Lower lobe of right lung (tissue), 2 donors: ENCODE measurements around the gene GPRC5A. TPM values are rescaled to one million over a fixed set of nuclear protein-coding genes. Genes with fewer than 3 reads are reported as not detected.

Experiments
- ATAC-seq, 2 donors: fragments of 200-7000 bp; cut with Tn5 transposase; one replicate each; pipeline ENCODE4 v1.9.1; 2020 to 2022; ENCODE audit warnings: mild to moderate bottlenecking in 2 of 2, moderate library complexity in 2 of 2
- DNase-seq: peaks from one replicate; pipeline ENCODE4 v3.0.0-alpha.2; 2020
- H3K27ac ChIP-seq: fragments of 200-600 bp; one replicate; pipeline ENCODE4 v1.8.0; 2022
- H3K27me3 ChIP-seq: fragments of 200-600 bp; one replicate; pipeline ENCODE4 v1.8.0; 2022; ENCODE audit warnings: low read depth
- H3K36me3 ChIP-seq: fragments of 200-600 bp; one replicate; pipeline ENCODE4 v1.8.0; 2022; ENCODE audit warnings: mild to moderate bottlenecking
- H3K4me1 ChIP-seq: fragments of 200-600 bp; one replicate; pipeline ENCODE4 v1.8.0; 2022
- H3K4me3 ChIP-seq: fragments of 200-600 bp; one replicate; pipeline ENCODE4 v1.8.0; 2022; ENCODE audit warnings: mild to moderate bottlenecking
- H3K9me3 ChIP-seq: fragments of 200-600 bp; one replicate; pipeline ENCODE4 v1.8.0; 2022
- CTCF ChIP-seq: fragments of 200-600 bp; IDR thresholded peaks from one replicate; pipeline ENCODE4 v1.8.0; 2022; ENCODE audit warnings: antibody characterized with exemption, mild to moderate bottlenecking
- intact Hi-C: fragments of 100-400 bp; cut with DNase I; formaldehyde crosslinking; loops from one replicate; pipeline ENCODE4 v1.11.0; 2022
- total RNA-seq: library from RNA; stranded (reverse); fragmentation: NEBNext Ultra II Directional; extraction: Animal tissue kit (Norgen Biotek cat#: 25700); gene quantifications from one replicate; pipeline ENCODE4 v1.2.1, GENCODE V29; 2021
- donor health status: DM: no; HTN: yes; CAD: no; lungs with severe emphysema.

The GPRC5A gene
- total RNA-seq, 1 donor from 2014 or later = 482 TPM

- Histone ChIP-seq H3K36me3 (no peaks in the 10 kb centered on the region), H3K4me1 (peaks cover 4% of the 10 kb centered on the region), H3K9me3 (no peaks in the 10 kb centered on the region), H3K4me3 (no peak overlapping the region), H3K27me3 (no peaks in the 10 kb centered on the region), H3K27ac (no peak overlapping the region)
- DNase-seq = no peak
- no peak for TF ChIP-seq CTCF
- intact Hi-C loops = no loop called here
- no peak for ATAC-seq
Measured at GRCh38 chr12:12922978-12923377, 31.6 kb downstream of the GPRC5A start.

- TF ChIP-seq CTCF = no peak
- intact Hi-C loops = no loop called here
Measured at GRCh38 chr12:12924169-12924568, 32.8 kb downstream of the GPRC5A start.

GRCh38 chr12:12925388-12925787, 34.0 kb downstream of the GPRC5A start:
- ATAC-seq (no peak), DNase-seq (no peak)
- TF ChIP-seq CTCF = no peak
- Histone ChIP-seq H3K27ac (no peak overlapping the region), H3K27me3 (no peaks in the 10 kb centered on the region), H3K4me3 (no peak overlapping the region), H3K4me1 (peaks cover 4% of the 10 kb centered on the region), H3K36me3 (no peaks in the 10 kb centered on the region), H3K9me3 (no peaks in the 10 kb centered on the region)
- intact Hi-C loops = no loop called here

More at GRCh38 chr12:12924169-12924568, 32.8 kb downstream of the GPRC5A start:
- ATAC-seq (no peak), DNase-seq (no peak)
- Histone ChIP-seq H3K36me3 (no peaks in the 10 kb centered on the region), H3K4me1 (peaks cover 4% of the 10 kb centered on the region), H3K27ac (no peak overlapping the region), H3K4me3 (no peak overlapping the region), H3K27me3 (no peaks in the 10 kb centered on the region), H3K9me3 (no peaks in the 10 kb centered on the region)

- Histone ChIP-seq H3K36me3 (no peaks in the 10 kb centered on the region), H3K9me3 (no peaks in the 10 kb centered on the region), H3K4me1 (peaks cover 4% of the 10 kb centered on the region), H3K4me3 (no peak overlapping the region), H3K27me3 (no peaks in the 10 kb centered on the region), H3K27ac (peak overlapping the region; percentile 31)
- TF ChIP-seq CTCF = no peak
- peak; percentile 3 to 13 for ATAC-seq
- no peak for DNase-seq
- intact Hi-C loops = no loop called here
Measured at GRCh38 chr12:12926571-12927071, 35.3 kb downstream of the GPRC5A start.

- no peak for TF ChIP-seq CTCF
- Histone ChIP-seq H3K4me1 (peaks cover 4% of the 10 kb centered on the region), H3K36me3 (no peaks in the 10 kb centered on the region), H3K27ac (peak overlapping the region; percentile 41), H3K4me3 (peak overlapping the region; percentile 56), H3K27me3 (no peaks in the 10 kb centered on the region), H3K9me3 (no peaks in the 10 kb centered on the region)
- peak; percentile 84 to 88 for ATAC-seq
- peak; percentile 86 for DNase-seq
- intact Hi-C loops = no loop called here
Measured at GRCh38 chr12:12927211-12928079, 36.1 kb downstream of the GPRC5A start.
